Fibroblast of lung (primary cell): ENCODE data around the gene AMOTL1. TPM values are rescaled to one million over a fixed set of nuclear protein-coding genes. Genes with fewer than 3 reads are reported as not detected.

Source experiments
- DNase-seq, 2 donors: peaks; one replicate each; pipeline versions ENCODE4 v3.0.0 to v3.0.0-alpha.2; 2010; ENCODE audit warnings: low read depth in 2 of 2
- H2AFZ ChIP-seq: 2 replicates; pipeline ENCODE4 v1.5.1; 2012; ENCODE audit warnings: low read length, control low read depth, inconsistent platforms
- H3K27ac ChIP-seq: 2 replicates; pipeline ENCODE4 v1.5.1; 2011; ENCODE audit warnings: low read length, control low read depth; ENCODE audit not compliant: insufficient read depth
- H3K27me3 ChIP-seq: 2 replicates; pipeline ENCODE4 v1.5.1; 2011; ENCODE audit warnings: mild to moderate bottlenecking, low read length; ENCODE audit not compliant: control insufficient read depth, insufficient read depth
- H3K36me3 ChIP-seq: 2 replicates; pipeline ENCODE4 v1.5.1; 2011; ENCODE audit warnings: low read length; ENCODE audit not compliant: control insufficient read depth, insufficient read depth
- H3K4me1 ChIP-seq: 2 replicates; pipeline ENCODE4 v1.5.1; 2011; ENCODE audit warnings: low read length; ENCODE audit not compliant: control insufficient read depth, insufficient read depth; ENCODE audit errors: extremely low read depth
- H3K4me2 ChIP-seq: 2 replicates; pipeline ENCODE4 v1.5.1; 2011; ENCODE audit warnings: low read length, control low read depth; ENCODE audit not compliant: insufficient read depth; ENCODE audit errors: extremely low read depth
- H3K4me3 ChIP-seq, 4 experiments: fragments of 200-600 bp in 1 of 4; sonication (generic) in 1 of 4; replicated peaks in 1 of 4; 2 replicates each; pipeline ENCODE4 v1.5.1; 2011 to 2016; ENCODE audit warnings: low read length in 4 of 4, low read depth in 3 of 4, mild to moderate bottlenecking in 3 of 4, control low read depth in 2 of 4, inconsistent platforms in 1 of 4, mixed read lengths in 1 of 4; ENCODE audit not compliant: insufficient read depth in 1 of 4; ENCODE audit errors: control extremely low read depth in 1 of 4
- H3K79me2 ChIP-seq: 2 replicates; pipeline ENCODE4 v1.5.1; 2012; ENCODE audit warnings: mild to moderate bottlenecking, low read length, inconsistent platforms; ENCODE audit not compliant: control insufficient read depth, insufficient read depth
- H3K9ac ChIP-seq: 2 replicates; pipeline ENCODE4 v1.5.1; 2011; ENCODE audit warnings: mild to moderate bottlenecking, low read length, control low read depth; ENCODE audit not compliant: insufficient read depth
- H3K9me3 ChIP-seq: 2 replicates; pipeline ENCODE4 v1.5.1; 2012; ENCODE audit warnings: low read depth, low read length; ENCODE audit not compliant: control insufficient read depth, insufficient read depth
- H4K20me1 ChIP-seq: 2 replicates; pipeline ENCODE4 v1.5.1; 2011; ENCODE audit warnings: low read length; ENCODE audit not compliant: control insufficient read depth, insufficient read depth; ENCODE audit errors: extremely low read depth
- CTCF ChIP-seq, 2 donors: IDR thresholded peaks in 1 of 2; conservative IDR thresholded peaks in 1 of 2; 1 replicate in 1 of 2; 2 replicates in 1 of 2; pipeline ENCODE4 v1.5.1; 2011 to 2012; ENCODE audit warnings: low read length in 2 of 2, control low read depth in 1 of 2, inconsistent platforms in 1 of 2, low read depth in 1 of 2, mild to moderate bottlenecking in 1 of 2
- EZH2 ChIP-seq: IDR thresholded peaks from 2 replicates; pipeline ENCODE4 v1.5.1; 2012; ENCODE audit warnings: low read length, control low read depth, mild to moderate bottlenecking; ENCODE audit errors: missing control alignments
- polyA plus RNA-seq, 2 donors: library from polyadenylated mRNA; depleted of rRNA in 1 of 2; stranded (reverse) in 1 of 2; unstranded in 1 of 2; fragments of >200 nt; gene quantifications; 2 replicates each; pipeline ENCODE4 v1.2.1, GENCODE V29; 2011 to 2012; ENCODE audit warnings: missing spikeins in 1 of 2
- total RNA-seq: library from RNA; depleted of rRNA; stranded (reverse); fragments of >200 nt; gene quantifications from 2 replicates; pipeline ENCODE4 v1.2.1, GENCODE V29; 2014

AMOTL1 gene
- total and polyA plus RNA-seq, 2 donors (not counting 1 experiment from before 2014, with no cell fraction given) = 38.0 to 63.7 TPM

GRCh38 chr11:94747601-94748041, 20.5 kb upstream of the AMOTL1 start:
- peaks cover 2% of the 10 kb centered on the region for H3K4me1 ChIP-seq
- H3K4me2 ChIP-seq = no peak overlapping the region
- H4K20me1 ChIP-seq = no peaks in the 10 kb centered on the region
- no peaks in the 10 kb centered on the region for H3K27me3 ChIP-seq
- H3K36me3 ChIP-seq = no peaks in the 10 kb centered on the region
- no peaks in the 10 kb centered on the region for H3K79me2 ChIP-seq
- no peak overlapping the region for H3K9ac ChIP-seq
- H3K9me3 ChIP-seq = no peaks in the 10 kb centered on the region
- no peak overlapping the region for H2AFZ ChIP-seq
- no peak overlapping the region for H3K4me3 ChIP-seq
- H3K27ac ChIP-seq = no peak overlapping the region
- TF ChIP-seq EZH2 = no peak
- no peak for TF ChIP-seq CTCF (conservative IDR thresholded peaks at IDR 0.05 in 1 of 2, IDR thresholded peaks at IDR 0.05 in 1 of 2; ENCODE audit: low read depth in 1 of 2, low read length in 2 of 2)
- DNase-seq = no peak

- H3K27ac ChIP-seq = no peak overlapping the region
- no peak overlapping the region for H3K4me2 ChIP-seq
- no peak overlapping the region for H2AFZ ChIP-seq
- H3K9me3 ChIP-seq = no peaks in the 10 kb centered on the region
- no peak overlapping the region for H3K9ac ChIP-seq
- TF ChIP-seq CTCF (conservative IDR thresholded peaks at IDR 0.05 in 1 of 2, IDR thresholded peaks at IDR 0.05 in 1 of 2; ENCODE audit: low read depth in 1 of 2, low read length in 2 of 2) (no peak), EZH2 (no peak)
- H4K20me1 ChIP-seq = no peaks in the 10 kb centered on the region
- peaks cover 2% of the 10 kb centered on the region for H3K4me1 ChIP-seq
- no peak for DNase-seq
- no peak overlapping the region for H3K4me3 ChIP-seq
- no peaks in the 10 kb centered on the region for H3K79me2 ChIP-seq
- no peaks in the 10 kb centered on the region for H3K27me3 ChIP-seq
- H3K36me3 ChIP-seq = no peaks in the 10 kb centered on the region
Measured at GRCh38 chr11:94749369-94749768, 18.8 kb upstream of the AMOTL1 start.

GRCh38 chr11:94750319-94751217, 17.6 kb upstream of the AMOTL1 start:
- Histone ChIP-seq H3K4me3 (no peak overlapping the region), H3K27ac (no peak overlapping the region), H3K4me1 (peaks cover 2% of the 10 kb centered on the region), H3K36me3 (no peaks in the 10 kb centered on the region), H3K79me2 (no peaks in the 10 kb centered on the region), H4K20me1 (no peaks in the 10 kb centered on the region), H3K9me3 (no peaks in the 10 kb centered on the region), H2AFZ (no peak overlapping the region), H3K9ac (no peak overlapping the region), H3K27me3 (no peaks in the 10 kb centered on the region), H3K4me2 (no peak overlapping the region)
- TF ChIP-seq CTCF (conservative IDR thresholded peaks at IDR 0.05 in 1 of 2, IDR thresholded peaks at IDR 0.05 in 1 of 2; ENCODE audit: low read depth in 1 of 2, low read length in 2 of 2) (no peak), EZH2 (no peak)
- DNase-seq = no peak
